Panc1 (cell line): ENCODE data around the gene OR2T34. TPM values are rescaled to one million over a fixed set of nuclear protein-coding genes. Genes with fewer than 3 reads are reported as not detected.
"Not testable (repeated sequence)": the region's sequence is repeated elsewhere in the genome, so short reads cannot be mapped to it uniquely, and the experiment has no call there.

ENCODE experiments used
- ATAC-seq: fragments of 200-7000 bp; cut with Tn5 transposase; 2 replicates; pipeline ENCODE4 v1.9.1; 2020; ENCODE audit warnings: mild to moderate bottlenecking, moderate library complexity
- BruUV-seq: library from RNA; stranded (reverse); fragments of 400-500 nt; replicated peaks from 2 replicates; lab custom pipeline; 2021; lab: Mats Ljungman, UMichigan
- CTCF ChIA-PET: fragments of 300-600 bp; sonication (Branson Sonifier 250); formaldehyde crosslinking; loops from one replicate; lab custom pipeline; 2022; ENCODE audit warnings: antibody characterized with exemption; lab: Charles Lee
- POLR2A ChIA-PET: fragments of 300-600 bp; sonication (Branson Sonifier 250); formaldehyde crosslinking; loops from one replicate; lab custom pipeline; 2022; ENCODE audit warnings: antibody characterized with exemption; lab: Charles Lee
- DNase-seq: peaks from one replicate; pipeline ENCODE4 v3.0.0-alpha.2; 2010; ENCODE audit warnings: low read depth, low spot score
- H3K27ac ChIP-seq: 2 replicates; pipeline ENCODE4 v1.5.1; 2011; ENCODE audit warnings: mild to moderate bottlenecking, low read length, inconsistent platforms
- H3K27me3 ChIP-seq: fragments of 200-500 bp; sonication (Bioruptor generic); 2 replicates; pipeline ENCODE4 v1.6.0; 2014; ENCODE audit warnings: low read length, inconsistent platforms; ENCODE audit not compliant: control insufficient read depth, insufficient read depth
- H3K36me3 ChIP-seq: fragments of 200-500 bp; sonication (Bioruptor generic); 2 replicates; pipeline ENCODE4 v1.5.1; 2014; ENCODE audit warnings: inconsistent platforms, mild to moderate bottlenecking, low read length, moderate library complexity; ENCODE audit not compliant: control insufficient read depth, insufficient read depth
- H3K4me1 ChIP-seq: 2 replicates; pipeline ENCODE4 v1.5.1; 2011; ENCODE audit warnings: inconsistent platforms, mild to moderate bottlenecking, low read length, moderate library complexity; ENCODE audit not compliant: control insufficient read depth, insufficient read depth
- H3K4me3 ChIP-seq, 2 experiments: 2 replicates each; pipeline ENCODE4 v1.5.1; 2011 to 2012; ENCODE audit warnings: low read depth in 2 of 2, low read length in 2 of 2, mild to moderate bottlenecking in 2 of 2, inconsistent platforms in 1 of 2, moderate library complexity in 1 of 2
- H3K9me3 ChIP-seq: fragments of 200-500 bp; sonication (Bioruptor generic); 2 replicates; pipeline ENCODE4 v1.5.1; 2014; ENCODE audit warnings: low read depth, mild to moderate bottlenecking, inconsistent platforms, low read length, moderate library complexity; ENCODE audit not compliant: control insufficient read depth, insufficient read depth
- POLR2AphosphoS5 ChIP-seq: IDR thresholded peaks from 2 replicates; pipeline ENCODE4 v1.6.1; 2012; ENCODE audit warnings: mild to moderate bottlenecking, low read depth, low read length, moderate library complexity
- SIN3A ChIP-seq: IDR thresholded peaks from 2 replicates; pipeline ENCODE4 v1.6.1; 2012; ENCODE audit warnings: low read depth, mild to moderate bottlenecking, low read length, moderate library complexity, borderline replicate concordance; ENCODE audit not compliant: insufficient read depth
- TCF7L2 ChIP-seq: IDR thresholded peaks from 2 replicates; pipeline ENCODE4 v1.6.1; 2011; ENCODE audit warnings: mild to moderate bottlenecking, low read depth, low read length, inconsistent platforms
- in situ Hi-C: cut with HindIII; loops from 2 replicates; pipeline ENCODE4 v1.10.0; 2016; ENCODE audit warnings: low sequenced_read_pairs, low pct_unique_long_range_greater_than_20kb
- intact Hi-C: fragments of 100-400 bp; cut with micrococcal nuclease; formaldehyde crosslinking; loops from one replicate; pipeline ENCODE4 v1.10.0; 2022; ENCODE audit not compliant: unreplicated experiment
- total RNA-seq: library from RNA; stranded (reverse); gene quantifications from one replicate; pipeline ENCODE4 v1.2.1, GENCODE V29; 2021; ENCODE audit not compliant: unreplicated experiment
- TF ChIP-seq, protein P1 (sequence below): fragments of 450-650 bp; IDR thresholded peaks from 2 replicates; pipeline ENCODE4 v1.5.1; 2017; ENCODE audit warnings: mild to moderate bottlenecking
- TF ChIP-seq, protein P2 (sequence below), 2 experiments: IDR thresholded peaks; 2 replicates each; pipeline ENCODE4 v1.6.1; 2011 to 2012; ENCODE audit warnings: low read depth in 2 of 2, control low read depth in 1 of 2, low read length in 1 of 2, mild to moderate bottlenecking in 1 of 2, moderate library complexity in 1 of 2; ENCODE audit not compliant: insufficient read depth in 1 of 2

The OR2T34 gene
- total RNA-seq, 1 experiment from 2014 or later: not detected

DNA sequence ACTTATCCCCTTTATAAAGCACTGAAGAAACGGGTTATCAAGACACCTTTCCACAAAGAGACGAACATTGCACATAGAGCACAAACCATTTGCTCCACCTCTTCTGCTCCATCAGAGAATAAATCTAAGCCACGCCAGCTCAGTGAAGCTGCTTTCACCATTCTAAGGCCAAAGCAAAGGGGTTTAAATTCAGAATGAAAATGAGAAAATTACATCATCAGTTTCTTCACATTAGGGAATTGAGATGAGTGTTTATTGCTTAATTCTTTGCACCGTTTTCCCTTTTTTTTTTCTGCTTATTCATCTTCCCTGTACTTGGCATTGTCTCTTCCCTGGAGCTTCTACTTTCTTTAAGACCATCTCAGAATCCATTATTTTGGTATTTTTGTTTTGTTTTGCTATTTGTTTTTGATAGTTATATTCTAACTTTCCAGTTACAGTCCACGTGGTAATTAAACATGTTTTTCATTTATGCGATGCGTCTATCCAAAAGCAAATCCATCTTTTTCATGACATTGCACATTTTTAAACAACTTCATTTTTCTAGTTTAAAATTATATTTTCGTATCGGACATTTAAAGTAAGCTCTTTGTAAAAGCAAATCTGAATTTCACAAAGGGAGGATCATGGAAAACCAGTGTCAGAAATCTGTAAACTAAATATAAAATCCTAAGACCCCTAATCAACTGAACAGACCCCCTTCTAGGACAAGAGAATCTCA, 1.9 kb upstream of the OR2T34 start:
- in situ Hi-C loops (no loop called here), intact Hi-C loops (no loop called here)
- DNase-seq: no peak
- no TSS peak for BruUV-seq
- no peak overlapping the region for H3K27ac ChIP-seq
- ChIA-PET CTCF (no interaction called here), POLR2A (no interaction called here)
- no peaks in the 10 kb centered on the region for H3K36me3 ChIP-seq
- no peaks in the 10 kb centered on the region for H3K4me1 ChIP-seq
- ATAC-seq: no peak
- TF ChIP-seq POLR2AphosphoS5 (no peak), TCF7L2 (no peak), SIN3A (no peak)
- TF ChIP-seq, protein P1, sequence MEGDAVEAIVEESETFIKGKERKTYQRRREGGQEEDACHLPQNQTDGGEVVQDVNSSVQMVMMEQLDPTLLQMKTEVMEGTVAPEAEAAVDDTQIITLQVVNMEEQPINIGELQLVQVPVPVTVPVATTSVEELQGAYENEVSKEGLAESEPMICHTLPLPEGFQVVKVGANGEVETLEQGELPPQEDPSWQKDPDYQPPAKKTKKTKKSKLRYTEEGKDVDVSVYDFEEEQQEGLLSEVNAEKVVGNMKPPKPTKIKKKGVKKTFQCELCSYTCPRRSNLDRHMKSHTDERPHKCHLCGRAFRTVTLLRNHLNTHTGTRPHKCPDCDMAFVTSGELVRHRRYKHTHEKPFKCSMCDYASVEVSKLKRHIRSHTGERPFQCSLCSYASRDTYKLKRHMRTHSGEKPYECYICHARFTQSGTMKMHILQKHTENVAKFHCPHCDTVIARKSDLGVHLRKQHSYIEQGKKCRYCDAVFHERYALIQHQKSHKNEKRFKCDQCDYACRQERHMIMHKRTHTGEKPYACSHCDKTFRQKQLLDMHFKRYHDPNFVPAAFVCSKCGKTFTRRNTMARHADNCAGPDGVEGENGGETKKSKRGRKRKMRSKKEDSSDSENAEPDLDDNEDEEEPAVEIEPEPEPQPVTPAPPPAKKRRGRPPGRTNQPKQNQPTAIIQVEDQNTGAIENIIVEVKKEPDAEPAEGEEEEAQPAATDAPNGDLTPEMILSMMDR: no peak
- TF ChIP-seq, protein P2, sequence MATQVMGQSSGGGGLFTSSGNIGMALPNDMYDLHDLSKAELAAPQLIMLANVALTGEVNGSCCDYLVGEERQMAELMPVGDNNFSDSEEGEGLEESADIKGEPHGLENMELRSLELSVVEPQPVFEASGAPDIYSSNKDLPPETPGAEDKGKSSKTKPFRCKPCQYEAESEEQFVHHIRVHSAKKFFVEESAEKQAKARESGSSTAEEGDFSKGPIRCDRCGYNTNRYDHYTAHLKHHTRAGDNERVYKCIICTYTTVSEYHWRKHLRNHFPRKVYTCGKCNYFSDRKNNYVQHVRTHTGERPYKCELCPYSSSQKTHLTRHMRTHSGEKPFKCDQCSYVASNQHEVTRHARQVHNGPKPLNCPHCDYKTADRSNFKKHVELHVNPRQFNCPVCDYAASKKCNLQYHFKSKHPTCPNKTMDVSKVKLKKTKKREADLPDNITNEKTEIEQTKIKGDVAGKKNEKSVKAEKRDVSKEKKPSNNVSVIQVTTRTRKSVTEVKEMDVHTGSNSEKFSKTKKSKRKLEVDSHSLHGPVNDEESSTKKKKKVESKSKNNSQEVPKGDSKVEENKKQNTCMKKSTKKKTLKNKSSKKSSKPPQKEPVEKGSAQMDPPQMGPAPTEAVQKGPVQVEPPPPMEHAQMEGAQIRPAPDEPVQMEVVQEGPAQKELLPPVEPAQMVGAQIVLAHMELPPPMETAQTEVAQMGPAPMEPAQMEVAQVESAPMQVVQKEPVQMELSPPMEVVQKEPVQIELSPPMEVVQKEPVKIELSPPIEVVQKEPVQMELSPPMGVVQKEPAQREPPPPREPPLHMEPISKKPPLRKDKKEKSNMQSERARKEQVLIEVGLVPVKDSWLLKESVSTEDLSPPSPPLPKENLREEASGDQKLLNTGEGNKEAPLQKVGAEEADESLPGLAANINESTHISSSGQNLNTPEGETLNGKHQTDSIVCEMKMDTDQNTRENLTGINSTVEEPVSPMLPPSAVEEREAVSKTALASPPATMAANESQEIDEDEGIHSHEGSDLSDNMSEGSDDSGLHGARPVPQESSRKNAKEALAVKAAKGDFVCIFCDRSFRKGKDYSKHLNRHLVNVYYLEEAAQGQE (IDR thresholded peaks at IDR 0.05; ENCODE audit: insufficient read depth in 1 of 2, low read depth in 2 of 2, low read length in 1 of 2): no peak
- H3K4me3 ChIP-seq: no peak overlapping the region
- H3K9me3 ChIP-seq: no peaks in the 10 kb centered on the region
- H3K27me3 ChIP-seq: no peaks in the 10 kb centered on the region

DNA sequence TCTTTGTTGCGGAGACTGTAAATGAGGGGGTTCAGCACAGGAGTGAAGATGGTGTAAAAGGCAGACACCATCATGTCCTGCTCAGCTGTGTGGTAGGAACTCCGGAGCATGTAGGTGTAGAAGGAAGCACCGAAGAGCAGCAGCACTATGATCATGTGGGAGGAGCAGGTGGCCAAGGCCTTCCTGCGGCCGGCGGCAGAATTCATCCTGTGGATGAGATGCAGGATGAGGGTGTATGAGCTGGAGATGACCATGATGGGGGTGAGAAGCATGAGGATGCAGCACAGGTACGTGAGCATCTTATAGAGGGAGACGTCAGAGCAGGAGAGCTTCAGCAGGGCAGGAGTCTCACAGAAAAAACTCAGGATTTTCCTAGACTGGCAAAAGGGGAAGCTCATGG, 701 bp downstream of the OR2T34 start:
- BruUV-seq, H3K27me3 ChIP-seq, DNase-seq, intact Hi-C loops, H3K36me3 ChIP-seq, in situ Hi-C loops, H3K4me1 ChIP-seq, H3K4me3 ChIP-seq, CTCF ChIA-PET, POLR2A ChIA-PET, H3K9me3 ChIP-seq, ATAC-seq, H3K27ac ChIP-seq: not testable (repeated sequence)

DNA sequence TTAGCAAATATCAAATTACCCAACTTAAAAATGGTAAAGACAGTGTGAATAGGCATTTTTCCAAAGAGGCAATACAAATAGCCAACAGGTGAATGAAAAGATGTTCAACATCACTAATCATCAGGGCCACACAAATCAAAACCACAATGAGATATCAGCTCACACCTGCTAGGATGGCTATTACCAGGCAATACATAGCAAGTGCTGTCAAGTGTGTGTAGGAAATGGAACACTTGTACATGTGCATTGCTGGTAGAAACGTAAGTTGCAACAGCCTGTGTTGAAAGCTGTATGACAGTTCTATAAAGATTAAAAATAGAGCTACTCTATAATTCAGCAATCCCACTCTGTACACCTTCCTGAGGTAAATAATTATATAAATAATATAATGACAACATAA, 2.5 kb downstream of the OR2T34 start:
- POLR2A ChIA-PET, H3K27me3 ChIP-seq, BruUV-seq, H3K4me3 ChIP-seq, intact Hi-C loops, H3K4me1 ChIP-seq, DNase-seq, ATAC-seq, in situ Hi-C loops, H3K27ac ChIP-seq, H3K9me3 ChIP-seq, H3K36me3 ChIP-seq, CTCF ChIA-PET: not testable (repeated sequence)

DNA sequence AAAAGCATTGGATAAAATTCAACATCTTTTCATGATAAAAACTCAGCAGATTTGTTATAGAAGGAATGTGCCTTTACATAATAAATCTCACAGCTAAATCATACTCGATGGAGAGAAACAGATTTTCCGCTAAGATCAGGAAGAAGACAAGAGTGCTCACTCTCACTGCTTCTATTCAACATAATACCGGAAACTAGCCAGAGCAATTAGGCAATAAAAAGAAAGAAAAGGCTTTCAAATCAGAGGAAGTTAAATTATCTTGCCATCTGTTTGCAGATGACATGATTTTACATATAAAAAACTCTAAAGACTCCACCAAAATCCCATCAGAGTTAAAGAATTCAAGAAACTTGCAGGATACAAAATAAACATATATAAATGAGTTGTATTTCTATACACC, 3.7 kb downstream of the OR2T34 start:
- in situ Hi-C loops, POLR2A ChIA-PET: not testable (repeated sequence)

DNA sequence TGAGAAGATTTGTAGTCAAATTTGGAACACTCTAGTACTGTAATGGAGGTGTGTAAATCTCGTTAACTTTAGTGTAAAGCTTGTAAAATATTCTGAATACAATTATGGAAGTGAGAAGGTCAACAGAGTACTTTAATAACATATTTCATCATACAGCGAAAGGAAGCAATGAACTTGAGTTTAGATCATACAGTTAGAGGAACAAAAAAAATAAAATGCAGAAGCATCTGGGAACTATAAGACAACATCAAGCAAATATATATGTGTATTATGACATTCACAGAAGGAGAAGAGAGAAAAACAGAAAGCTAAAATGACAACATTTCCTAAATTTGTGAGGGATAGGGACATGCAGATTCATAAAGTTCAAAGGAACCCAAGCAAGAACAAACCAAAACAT, 5.5 kb downstream of the OR2T34 start:
- H3K27me3 ChIP-seq, H3K4me1 ChIP-seq, H3K36me3 ChIP-seq, H3K9me3 ChIP-seq, H3K27ac ChIP-seq, intact Hi-C loops, POLR2A ChIA-PET, BruUV-seq, in situ Hi-C loops, ATAC-seq, DNase-seq, H3K4me3 ChIP-seq, CTCF ChIA-PET: not testable (repeated sequence)

More for the DNA sequence above, 3.7 kb downstream of the OR2T34 start:
- BruUV-seq, DNase-seq, H3K27ac ChIP-seq, H3K9me3 ChIP-seq, H3K36me3 ChIP-seq, CTCF ChIA-PET, ATAC-seq, H3K4me1 ChIP-seq, intact Hi-C loops, H3K27me3 ChIP-seq, H3K4me3 ChIP-seq: not testable (repeated sequence)
